ENCODE results near the gene ATP9A. TPM values are rescaled to one million over a fixed set of nuclear protein-coding genes. Genes with fewer than 3 reads are reported as not detected.

The ATP9A gene
- polyA plus RNA-seq, 1 of the 3 experiments (the other 2 are of a cell fraction) = 11.0 TPM

- TF ChIP-seq, protein P1, sequence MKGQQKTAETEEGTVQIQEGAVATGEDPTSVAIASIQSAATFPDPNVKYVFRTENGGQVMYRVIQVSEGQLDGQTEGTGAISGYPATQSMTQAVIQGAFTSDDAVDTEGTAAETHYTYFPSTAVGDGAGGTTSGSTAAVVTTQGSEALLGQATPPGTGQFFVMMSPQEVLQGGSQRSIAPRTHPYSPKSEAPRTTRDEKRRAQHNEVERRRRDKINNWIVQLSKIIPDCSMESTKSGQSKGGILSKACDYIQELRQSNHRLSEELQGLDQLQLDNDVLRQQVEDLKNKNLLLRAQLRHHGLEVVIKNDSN (IDR thresholded peaks at IDR 0.05; ENCODE audit: borderline replicate concordance, low read depth) = no peak
- 0 out of 2 replicates have a peak, but pooled peaks have one; percentile 7 for TF ChIP-seq RFX5 (IDR thresholded peaks at IDR 0.05; ENCODE audit: low read length)
- TF ChIP-seq TCF12 (IDR thresholded peaks at IDR 0.05) = no peak; the same call in 1 of the 2 replicates
- 0 out of 2 replicates have a peak, but pooled peaks have one; percentile 13 for TF ChIP-seq ELF1 (IDR thresholded peaks at IDR 0.05)
- TF ChIP-seq, protein P2, sequence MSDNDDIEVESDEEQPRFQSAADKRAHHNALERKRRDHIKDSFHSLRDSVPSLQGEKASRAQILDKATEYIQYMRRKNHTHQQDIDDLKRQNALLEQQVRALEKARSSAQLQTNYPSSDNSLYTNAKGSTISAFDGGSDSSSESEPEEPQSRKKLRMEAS (IDR thresholded peaks at IDR 0.05; ENCODE audit: low read depth) = no peak
- TF ChIP-seq PBX3 (IDR thresholded peaks at IDR 0.05) = no peak
- TF ChIP-seq TAF1 (IDR thresholded peaks at IDR 0.05; ENCODE audit: borderline replicate concordance, low read depth, low read length) = no peak; the same call in 1 of the 2 replicates
- no peak for TF ChIP-seq IRF3 (IDR thresholded peaks at IDR 0.05; ENCODE audit: low read depth, low read length)
- TF ChIP-seq MEF2A (IDR thresholded peaks at IDR 0.05; ENCODE audit: borderline replicate concordance, low read depth) = no peak
- TF ChIP-seq SIN3A (IDR thresholded peaks at IDR 0.05; ENCODE audit: borderline replicate concordance, low read depth, low read length) = no peak
- no peak for TF ChIP-seq USF2 (IDR thresholded peaks at IDR 0.05; ENCODE audit: borderline replicate concordance, low read depth, low read length)
- TF ChIP-seq MXI1 (IDR thresholded peaks at IDR 0.05; ENCODE audit: low read depth, low read length) = peak; percentile 64; the same call in 1 of the 2 replicates
- no peak; the same call in 1 of the 2 replicates for TF ChIP-seq RCOR1 (IDR thresholded peaks at IDR 0.05; ENCODE audit: low read length)
- no peak for TF ChIP-seq NFIC (IDR thresholded peaks at IDR 0.05; ENCODE audit: borderline replicate concordance)
- TF ChIP-seq FOXJ3 (CRISPR knock-in tag; IDR thresholded peaks at IDR 0.05) = no peak
- no peak for TF ChIP-seq TEAD4 (IDR thresholded peaks at IDR 0.05; ENCODE audit: borderline replicate concordance, insufficient read depth)
- TF ChIP-seq RXRA (IDR thresholded peaks at IDR 0.05; ENCODE audit: borderline replicate concordance, low read depth) = no peak
- no peak; the same call in 1 of the 2 replicates for TF ChIP-seq RAD21 (IDR thresholded peaks at IDR 0.05; ENCODE audit: low read length)
- peak; percentile 9; the same call in 1 of the 2 replicates for TF ChIP-seq JUND (IDR thresholded peaks at IDR 0.05)
- no peak for TF ChIP-seq EZH2phosphoT487 (IDR thresholded peaks at IDR 0.05; ENCODE audit: borderline replicate concordance, low read depth)
- TF ChIP-seq, protein P3, sequence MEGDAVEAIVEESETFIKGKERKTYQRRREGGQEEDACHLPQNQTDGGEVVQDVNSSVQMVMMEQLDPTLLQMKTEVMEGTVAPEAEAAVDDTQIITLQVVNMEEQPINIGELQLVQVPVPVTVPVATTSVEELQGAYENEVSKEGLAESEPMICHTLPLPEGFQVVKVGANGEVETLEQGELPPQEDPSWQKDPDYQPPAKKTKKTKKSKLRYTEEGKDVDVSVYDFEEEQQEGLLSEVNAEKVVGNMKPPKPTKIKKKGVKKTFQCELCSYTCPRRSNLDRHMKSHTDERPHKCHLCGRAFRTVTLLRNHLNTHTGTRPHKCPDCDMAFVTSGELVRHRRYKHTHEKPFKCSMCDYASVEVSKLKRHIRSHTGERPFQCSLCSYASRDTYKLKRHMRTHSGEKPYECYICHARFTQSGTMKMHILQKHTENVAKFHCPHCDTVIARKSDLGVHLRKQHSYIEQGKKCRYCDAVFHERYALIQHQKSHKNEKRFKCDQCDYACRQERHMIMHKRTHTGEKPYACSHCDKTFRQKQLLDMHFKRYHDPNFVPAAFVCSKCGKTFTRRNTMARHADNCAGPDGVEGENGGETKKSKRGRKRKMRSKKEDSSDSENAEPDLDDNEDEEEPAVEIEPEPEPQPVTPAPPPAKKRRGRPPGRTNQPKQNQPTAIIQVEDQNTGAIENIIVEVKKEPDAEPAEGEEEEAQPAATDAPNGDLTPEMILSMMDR (IDR thresholded peaks at IDR 0.05) = no peak
- peak in 1 of 2 experiments; percentile 68; a peak in 3 of 4 replicates for TF ChIP-seq EP300 (IDR thresholded peaks at IDR 0.05; ENCODE audit: borderline replicate concordance in 1 of 2, low read depth in 1 of 2, low read length in 1 of 2)
- no peak; the same call in none of the 2 replicates for TF ChIP-seq GATA2 (CRISPR knock-in tag; IDR thresholded peaks at IDR 0.05)
- no peak for TF ChIP-seq POLR2AphosphoS5 (IDR thresholded peaks at IDR 0.05; ENCODE audit: low read depth, low read length)
- no peak for TF ChIP-seq GABPA (IDR thresholded peaks at IDR 0.05; ENCODE audit: low read depth)
Observed at GRCh38 chr20:51695574-51696303, 72.5 kb downstream of the ATP9A start (continued).
